Urinary bladder (tissue), 4 donors: Measurements from ENCODE around the gene LMBRD2. TPM values are rescaled to one million over a fixed set of nuclear protein-coding genes. Genes with fewer than 3 reads are reported as not detected.

ENCODE experiments used
- DNase-seq: peaks from one replicate; pipeline ENCODE4 v3.0.0-alpha.2; 2015; ENCODE audit errors: extremely low spot score
- H3K27ac ChIP-seq: one replicate; pipeline ENCODE4 v1.5.1; 2013; ENCODE audit warnings: low read depth, mild to moderate bottlenecking, moderate library complexity
- H3K36me3 ChIP-seq: one replicate; pipeline ENCODE4 v1.6.1; 2013; ENCODE audit warnings: mild to moderate bottlenecking, moderate library complexity; ENCODE audit not compliant: insufficient read depth
- H3K4me1 ChIP-seq: one replicate; pipeline ENCODE4 v1.6.1; 2013; ENCODE audit warnings: mild to moderate bottlenecking, moderate library complexity; ENCODE audit not compliant: insufficient read depth
- H3K4me3 ChIP-seq: one replicate; pipeline ENCODE4 v1.5.1; 2013; ENCODE audit warnings: low read depth, low read length
- WGBS: extraction: QIAGEN DNeasy Blood & Tissue Kit; methylation state at CpG from one replicate; pipeline ENCODE4 v1.1.7; 2013; 5-methylcytosine and 5-hydroxymethylcytosine counted together
- polyA plus RNA-seq: library from polyadenylated mRNA; stranded (reverse); fragments of 200-250 nt; gene quantifications from one replicate; pipeline ENCODE4 v1.2.3, GENCODE V29; 2013
- total RNA-seq: library from RNA; depleted of rRNA; stranded (reverse); fragments of >200 nt; gene quantifications from one replicate; pipeline ENCODE4 v1.2.3, GENCODE V29; 2014
- donor health status: healthy with polysubstance abuse.
- donor health status: healthy.

The LMBRD2 gene
- total and polyA plus RNA-seq, 2 donors, result 5.7 to 31.6 TPM

GRCh38 chr5:36175043-36175442, 23.4 kb upstream of the LMBRD2 start:
- no peak for DNase-seq
- no peak overlapping the region for H3K4me3 ChIP-seq
- WGBS, result 87% methylated on average over 5 of the region's 5 CpGs
- H3K4me1 ChIP-seq, result no peaks in the 10 kb centered on the region
- H3K27ac ChIP-seq, result no peak overlapping the region
- peaks cover 6% of the 10 kb centered on the region for H3K36me3 ChIP-seq

GRCh38 chr5:36174119-36174518, 22.4 kb upstream of the LMBRD2 start:
- 68% methylated on average over 3 of the region's 3 CpGs for WGBS
- no peak for DNase-seq
- H3K4me3 ChIP-seq, result no peak overlapping the region
- H3K4me1 ChIP-seq, result no peaks in the 10 kb centered on the region
- H3K36me3 ChIP-seq, result peaks cover 6% of the 10 kb centered on the region
- no peak overlapping the region for H3K27ac ChIP-seq

GRCh38 chr5:36173426-36173825, 21.7 kb upstream of the LMBRD2 start:
- 70% methylated on average over 2 of the region's 2 CpGs for WGBS
- Histone ChIP-seq H3K27ac (no peak overlapping the region), H3K4me3 (no peak overlapping the region), H3K36me3 (peaks cover 6% of the 10 kb centered on the region), H3K4me1 (no peaks in the 10 kb centered on the region)
- no peak for DNase-seq

- peaks cover 6% of the 10 kb centered on the region for H3K36me3 ChIP-seq
- WGBS, result 83% methylated on average over 1 of the region's 1 CpG
- H3K27ac ChIP-seq, result no peak overlapping the region
- no peak overlapping the region for H3K4me3 ChIP-seq
- H3K4me1 ChIP-seq, result no peaks in the 10 kb centered on the region
- no peak for DNase-seq
Measured at GRCh38 chr5:36172599-36172998, 20.9 kb upstream of the LMBRD2 start.

GRCh38 chr5:36170832-36171424, 19.2 kb upstream of the LMBRD2 start:
- Histone ChIP-seq H3K4me1 (no peaks in the 10 kb centered on the region), H3K27ac (no peak overlapping the region), H3K36me3 (peaks cover 6% of the 10 kb centered on the region), H3K4me3 (no peak overlapping the region)
- WGBS, result 79% methylated on average over 5 of the region's 5 CpGs
- DNase-seq, result no peak

- Histone ChIP-seq H3K4me3 (no peak overlapping the region), H3K4me1 (no peaks in the 10 kb centered on the region), H3K36me3 (peaks cover 6% of the 10 kb centered on the region), H3K27ac (no peak overlapping the region)
- no peak for DNase-seq
- 89% methylated on average over 4 of the region's 4 CpGs for WGBS
Measured at GRCh38 chr5:36168737-36169136, 17.1 kb upstream of the LMBRD2 start.

- Histone ChIP-seq H3K27ac (no peak overlapping the region), H3K4me1 (no peaks in the 10 kb centered on the region), H3K4me3 (no peak overlapping the region), H3K36me3 (peaks cover 2% of the 10 kb centered on the region)
- WGBS, result 94% methylated on average over 4 of the region's 4 CpGs
- no peak for DNase-seq
Measured at GRCh38 chr5:36164461-36164860, 12.8 kb upstream of the LMBRD2 start.

- Histone ChIP-seq H3K27ac (no peak overlapping the region), H3K36me3 (peaks cover 2% of the 10 kb centered on the region), H3K4me3 (no peak overlapping the region), H3K4me1 (no peaks in the 10 kb centered on the region)
- WGBS, result 83% methylated on average over 9 of the region's 9 CpGs
- no peak for DNase-seq
Measured at GRCh38 chr5:36162810-36163486, 11.3 kb upstream of the LMBRD2 start.

- Histone ChIP-seq H3K4me1 (no peaks in the 10 kb centered on the region), H3K4me3 (no peak overlapping the region), H3K36me3 (no peaks in the 10 kb centered on the region), H3K27ac (no peak overlapping the region)
- WGBS, result 87% methylated on average over 4 of the region's 4 CpGs
- DNase-seq, result peak; percentile 35
Measured at GRCh38 chr5:36161361-36161760, 9.7 kb upstream of the LMBRD2 start.

- Histone ChIP-seq H3K4me3 (no peak overlapping the region), H3K4me1 (no peaks in the 10 kb centered on the region), H3K36me3 (no peaks in the 10 kb centered on the region), H3K27ac (no peak overlapping the region)
- no peak for DNase-seq
- 88% methylated on average over 3 of the region's 3 CpGs for WGBS
Measured at GRCh38 chr5:36160617-36161016, 8.9 kb upstream of the LMBRD2 start.

- H3K4me1 ChIP-seq, result no peaks in the 10 kb centered on the region
- 62% methylated on average over 2 of the region's 2 CpGs for WGBS
- DNase-seq, result no peak
- no peak overlapping the region for H3K4me3 ChIP-seq
- no peaks in the 10 kb centered on the region for H3K36me3 ChIP-seq
- H3K27ac ChIP-seq, result no peak overlapping the region
Measured at GRCh38 chr5:36158144-36158543, 6.5 kb upstream of the LMBRD2 start.

GRCh38 chr5:36156619-36157018, 4.9 kb upstream of the LMBRD2 start:
- no peak overlapping the region for H3K27ac ChIP-seq
- DNase-seq, result no peak
- no peaks in the 10 kb centered on the region for H3K36me3 ChIP-seq
- 27% methylated on average over 1 of the region's 1 CpG for WGBS
- no peaks in the 10 kb centered on the region for H3K4me1 ChIP-seq
- no peak overlapping the region for H3K4me3 ChIP-seq

- H3K36me3 ChIP-seq, result no peaks in the 10 kb centered on the region
- 41% methylated on average over 4 of the region's 4 CpGs for WGBS
- no peaks in the 10 kb centered on the region for H3K4me1 ChIP-seq
- H3K27ac ChIP-seq, result no peak overlapping the region
- no peak for DNase-seq
- H3K4me3 ChIP-seq, result no peak overlapping the region
Measured at GRCh38 chr5:36156121-36156601, 4.5 kb upstream of the LMBRD2 start.

- no peak overlapping the region for H3K4me3 ChIP-seq
- H3K4me1 ChIP-seq, result no peaks in the 10 kb centered on the region
- WGBS, result 83% methylated on average over 7 of the region's 7 CpGs
- H3K27ac ChIP-seq, result no peak overlapping the region
- DNase-seq, result no peak
- H3K36me3 ChIP-seq, result no peaks in the 10 kb centered on the region
Measured at GRCh38 chr5:36155291-36155690, 3.6 kb upstream of the LMBRD2 start.
